Neural cell (in vitro differentiated cells): ENCODE results near the gene PRLH. TPM values are rescaled to one million over a fixed set of nuclear protein-coding genes. Genes with fewer than 3 reads are reported as not detected.

Source experiments
- H2AFZ ChIP-seq: fragments of 200-600, 300-800 bp; sonication (generic), shearing (Covaris generic); 2 replicates; pipeline ENCODE4 v1.6.0; 2014; ENCODE audit warnings: low read depth, mild to moderate bottlenecking, antibody characterized with exemption, low read length, moderate library complexity
- H3F3A ChIP-seq: fragments of 200-600 bp; shearing (Covaris generic); 2 replicates; pipeline ENCODE4 v1.6.1; 2016; ENCODE audit warnings: mild to moderate bottlenecking, moderate library complexity, mixed read lengths, antibody characterized with exemption, low read length; ENCODE audit not compliant: insufficient read depth, poor library complexity, severe bottlenecking
- H3K27ac ChIP-seq: fragments of 200-600, 300-800 bp; sonication (generic), shearing (Covaris generic); 2 replicates; pipeline ENCODE4 v1.5.1; 2014; ENCODE audit warnings: mild to moderate bottlenecking, low read length, moderate library complexity
- H3K27me3 ChIP-seq: fragments of 300-800, 200-600 bp; sonication (generic), shearing (Covaris generic); 2 replicates; pipeline ENCODE4 v1.6.0; 2014; ENCODE audit warnings: mild to moderate bottlenecking, low read depth, low read length, moderate library complexity; ENCODE audit not compliant: insufficient read depth
- H3K36me3 ChIP-seq: fragments of 300-800, 200-600 bp; sonication (generic), shearing (Covaris generic); 2 replicates; pipeline ENCODE4 v1.5.1; 2014; ENCODE audit warnings: mild to moderate bottlenecking, antibody characterized with exemption, low read length, moderate library complexity; ENCODE audit not compliant: insufficient read depth
- H3K4me2 ChIP-seq: fragments of 300-800, 200-600 bp; sonication (generic), shearing (Covaris generic); 2 replicates; pipeline ENCODE4 v1.6.0; 2014; ENCODE audit warnings: mild to moderate bottlenecking, low read length
- H3K4me3 ChIP-seq: fragments of 300-800, 200-600 bp; sonication (generic), shearing (Covaris generic); 2 replicates; pipeline ENCODE4 v1.5.1; 2014; ENCODE audit warnings: mild to moderate bottlenecking, low read length, moderate library complexity
- H3K79me2 ChIP-seq: fragments of 200-600 bp; shearing (Covaris generic); replicated peaks from 2 replicates; pipeline ENCODE4 v1.6.0; 2014; ENCODE audit warnings: mild to moderate bottlenecking, low read length, moderate library complexity; ENCODE audit not compliant: insufficient read depth
- H3K9ac ChIP-seq: fragments of 300-800, 200-600 bp; sonication (generic), shearing (Covaris generic); 2 replicates; pipeline ENCODE4 v1.6.1; 2016; ENCODE audit warnings: mild to moderate bottlenecking, low read length, mixed read lengths
- H3K9me2 ChIP-seq: fragments of 200-600 bp; shearing (Covaris generic); 2 replicates; pipeline ENCODE4 v1.6.1; 2016; ENCODE audit warnings: mild to moderate bottlenecking, low read length, mixed read lengths; ENCODE audit not compliant: insufficient read depth
- H3K9me3 ChIP-seq: fragments of 200-600, 300-800 bp; sonication (generic), shearing (Covaris generic); 2 replicates; pipeline ENCODE4 v1.6.1; 2016; ENCODE audit warnings: mild to moderate bottlenecking, mixed run types, low read length, moderate library complexity, mixed read lengths
- H4K20me1 ChIP-seq: fragments of 200-600 bp; shearing (Covaris generic); 2 replicates; pipeline ENCODE4 v1.6.1; 2016; ENCODE audit warnings: mild to moderate bottlenecking, mixed run types; ENCODE audit not compliant: insufficient read depth
- EP300 ChIP-seq: fragments of 450-650 bp; conservative IDR thresholded peaks from 2 replicates; pipeline ENCODE4 v1.6.1; 2014; ENCODE audit warnings: antibody characterized with exemption, mild to moderate bottlenecking, moderate library complexity; ENCODE audit not compliant: poor library complexity, severe bottlenecking
- EZH2 ChIP-seq: fragments of 200-600, 300-800 bp; shearing (Covaris generic), sonication (generic); IDR thresholded peaks from 2 replicates; pipeline ENCODE4 v1.6.1; 2014; ENCODE audit warnings: antibody characterized with exemption, low read length, borderline replicate concordance, mild to moderate bottlenecking; ENCODE audit not compliant: insufficient read depth, poor library complexity, severe bottlenecking
- MXI1 ChIP-seq: fragments of 450-650 bp; conservative IDR thresholded peaks from 2 replicates; pipeline ENCODE4 v1.6.1; 2014; ENCODE audit warnings: antibody characterized with exemption, mild to moderate bottlenecking; ENCODE audit not compliant: poor library complexity, severe bottlenecking
- POLR2AphosphoS5 ChIP-seq: IDR thresholded peaks from 2 replicates; pipeline ENCODE4 v1.6.1; 2012
- RAD21 ChIP-seq: fragments of 450-650 bp; conservative IDR thresholded peaks from 2 replicates; pipeline ENCODE4 v1.6.1; 2014; ENCODE audit warnings: antibody characterized with exemption, mild to moderate bottlenecking, moderate library complexity
- REST ChIP-seq: IDR thresholded peaks from 2 replicates; pipeline ENCODE4 v1.6.1; 2012; ENCODE audit warnings: borderline replicate concordance
- SMC3 ChIP-seq: fragments of 450-650 bp; conservative IDR thresholded peaks from 2 replicates; pipeline ENCODE4 v1.6.1; 2014; ENCODE audit warnings: antibody characterized with exemption, mild to moderate bottlenecking, moderate library complexity; ENCODE audit not compliant: poor library complexity
- TAF1 ChIP-seq: IDR thresholded peaks from 2 replicates; pipeline ENCODE4 v1.6.1; 2012; ENCODE audit warnings: low read depth
- polyA plus RNA-seq: library from polyadenylated mRNA; depleted of rRNA; stranded (reverse); fragments of >200 nt; gene quantifications from 2 replicates; pipeline ENCODE4 v1.2.3, GENCODE V29; 2014
- TF ChIP-seq, protein P1 (sequence below): fragments of 450-650 bp; IDR thresholded peaks from 2 replicates; pipeline ENCODE4 v1.5.1; 2014; ENCODE audit warnings: antibody characterized with exemption, mild to moderate bottlenecking, moderate library complexity; ENCODE audit not compliant: poor library complexity, severe bottlenecking

Gene PRLH
- polyA plus RNA-seq, 1 donor from 2014 or later, result not detected

DNA sequence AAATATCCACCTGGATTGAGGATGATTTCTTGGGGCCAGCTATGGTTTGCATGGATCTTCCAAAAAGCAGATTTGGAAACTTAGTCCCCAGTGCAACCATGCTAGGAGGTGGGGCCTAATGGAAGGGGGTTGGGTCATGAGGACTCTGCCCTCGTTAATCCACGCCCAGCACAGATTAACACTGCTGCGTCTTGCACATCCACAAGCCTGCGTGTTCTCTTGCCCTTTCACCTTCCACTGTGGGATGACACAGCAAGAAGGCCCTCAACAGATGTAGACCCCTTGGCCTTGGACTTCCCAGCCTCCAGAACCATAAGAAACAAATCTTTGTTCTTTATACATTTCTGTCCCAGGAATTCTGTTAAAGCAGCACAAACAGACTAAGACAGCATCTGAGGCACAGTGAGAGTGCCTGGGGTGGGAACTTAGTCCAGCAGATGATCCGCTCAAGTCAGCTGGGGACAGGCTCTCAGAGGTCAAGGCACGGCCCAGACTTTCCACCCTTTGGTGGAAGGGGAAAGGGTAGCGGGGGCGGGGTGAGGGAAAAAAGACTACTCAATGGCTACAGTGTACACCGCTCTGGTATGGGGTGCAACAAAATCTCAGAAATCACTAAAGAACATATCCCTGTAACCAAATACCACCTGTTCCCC is 21.8 kb downstream of the PRLH start:
- Histone ChIP-seq H3F3A (no peaks in the 10 kb centered on the region), H3K9me3 (no peaks in the 10 kb centered on the region), H3K4me3 (no peak overlapping the region), H3K4me2 (no peak overlapping the region), H3K9ac (no peak overlapping the region), H4K20me1 (no peaks in the 10 kb centered on the region), H3K36me3 (no peaks in the 10 kb centered on the region), H3K9me2 (no peaks in the 10 kb centered on the region), H3K27ac (no peak overlapping the region), H2AFZ (no peak overlapping the region), H3K79me2 (no peaks in the 10 kb centered on the region), H3K27me3 (no peaks in the 10 kb centered on the region)
- TF ChIP-seq REST, result no peak
- TF ChIP-seq, protein P1, sequence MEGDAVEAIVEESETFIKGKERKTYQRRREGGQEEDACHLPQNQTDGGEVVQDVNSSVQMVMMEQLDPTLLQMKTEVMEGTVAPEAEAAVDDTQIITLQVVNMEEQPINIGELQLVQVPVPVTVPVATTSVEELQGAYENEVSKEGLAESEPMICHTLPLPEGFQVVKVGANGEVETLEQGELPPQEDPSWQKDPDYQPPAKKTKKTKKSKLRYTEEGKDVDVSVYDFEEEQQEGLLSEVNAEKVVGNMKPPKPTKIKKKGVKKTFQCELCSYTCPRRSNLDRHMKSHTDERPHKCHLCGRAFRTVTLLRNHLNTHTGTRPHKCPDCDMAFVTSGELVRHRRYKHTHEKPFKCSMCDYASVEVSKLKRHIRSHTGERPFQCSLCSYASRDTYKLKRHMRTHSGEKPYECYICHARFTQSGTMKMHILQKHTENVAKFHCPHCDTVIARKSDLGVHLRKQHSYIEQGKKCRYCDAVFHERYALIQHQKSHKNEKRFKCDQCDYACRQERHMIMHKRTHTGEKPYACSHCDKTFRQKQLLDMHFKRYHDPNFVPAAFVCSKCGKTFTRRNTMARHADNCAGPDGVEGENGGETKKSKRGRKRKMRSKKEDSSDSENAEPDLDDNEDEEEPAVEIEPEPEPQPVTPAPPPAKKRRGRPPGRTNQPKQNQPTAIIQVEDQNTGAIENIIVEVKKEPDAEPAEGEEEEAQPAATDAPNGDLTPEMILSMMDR, result no peak
- no peak for TF ChIP-seq POLR2AphosphoS5
- no peak for TF ChIP-seq EZH2
- no peak for TF ChIP-seq TAF1
- no peak for TF ChIP-seq EP300
- TF ChIP-seq MXI1, result no peak
- TF ChIP-seq SMC3, result no peak
- no peak for TF ChIP-seq RAD21

GRCh38 chr2:237590272-237591140 is 24.1 kb downstream of the PRLH start, which contains the start of gene RAB17:
Gene RAB17, minus strand, starts transcription at chr2:237590734. Its CDS starts 4,580 bp downstream, at chr2:237586154.
- no peaks in the 10 kb centered on the region for H3K9me2 ChIP-seq
- H4K20me1 ChIP-seq, result no peaks in the 10 kb centered on the region
- H3K36me3 ChIP-seq, result no peaks in the 10 kb centered on the region
- no peak within 1 kb of the TSS for H3K4me2 ChIP-seq
- H3K27ac ChIP-seq, result no peak within 1 kb of the TSS
- H2AFZ ChIP-seq, result no peak within 1 kb of the TSS
- no peaks in the 10 kb centered on the region for H3F3A ChIP-seq
- TF ChIP-seq TAF1 (no peak), EP300 (no peak), RAD21 (no peak), SMC3 (no peak), EZH2 (no peak), POLR2AphosphoS5 (no peak), MXI1 (no peak), REST (no peak)
- TF ChIP-seq, protein P1, result no peak
- H3K27me3 ChIP-seq, result no peaks in the 10 kb centered on the region
- no peaks in the 10 kb centered on the region for H3K79me2 ChIP-seq
- H3K9ac ChIP-seq, result no peak within 1 kb of the TSS
- H3K9me3 ChIP-seq, result no peaks in the 10 kb centered on the region
- H3K4me3 ChIP-seq, result no peak within 1 kb of the TSS
